Effector memory CD8-positive, alpha-beta T cell (primary cell): ENCODE results near the gene DYRK3.

ENCODE experiments used
- ATAC-seq: fragments of 150-1000 bp; cut with Tn5 transposase; replicated peaks from 2 replicates; pipeline ENCODE4 v1.10.0; 2021; ENCODE audit warnings: mild to moderate bottlenecking, moderate library complexity
- DNase-seq, 3 experiments: peaks; one replicate each; pipeline ENCODE4 v3.0.0; 2021
- H3K27ac Mint-ChIP-seq, 2 donors: one replicate each; pipeline ENCODE4 v1.8.0; 2022; ENCODE audit warnings: mild to moderate bottlenecking in 2 of 2, mixed read lengths in 2 of 2, moderate library complexity in 2 of 2
- H3K27me3 Mint-ChIP-seq, 2 donors: one replicate each; pipeline ENCODE4 v1.8.0; 2022; ENCODE audit warnings: mixed read lengths in 2 of 2
- H3K36me3 Mint-ChIP-seq: one replicate; pipeline ENCODE4 v1.8.0; 2022; ENCODE audit warnings: mild to moderate bottlenecking, moderate library complexity, mixed read lengths; ENCODE audit not compliant: insufficient read depth
- H3K4me1 Mint-ChIP-seq, 2 donors: one replicate each; pipeline ENCODE4 v1.8.0; 2022; ENCODE audit warnings: low read depth in 2 of 2, mixed read lengths in 2 of 2
- H3K4me3 Mint-ChIP-seq, 2 donors: one replicate each; pipeline ENCODE4 v1.8.0; 2022; ENCODE audit warnings: mild to moderate bottlenecking in 2 of 2, mixed read lengths in 2 of 2, moderate library complexity in 2 of 2
- H3K9me3 Mint-ChIP-seq, 2 donors: one replicate each; pipeline ENCODE4 v1.8.0; 2022; ENCODE audit warnings: mixed read lengths in 2 of 2

DYRK3 gene

DNA sequence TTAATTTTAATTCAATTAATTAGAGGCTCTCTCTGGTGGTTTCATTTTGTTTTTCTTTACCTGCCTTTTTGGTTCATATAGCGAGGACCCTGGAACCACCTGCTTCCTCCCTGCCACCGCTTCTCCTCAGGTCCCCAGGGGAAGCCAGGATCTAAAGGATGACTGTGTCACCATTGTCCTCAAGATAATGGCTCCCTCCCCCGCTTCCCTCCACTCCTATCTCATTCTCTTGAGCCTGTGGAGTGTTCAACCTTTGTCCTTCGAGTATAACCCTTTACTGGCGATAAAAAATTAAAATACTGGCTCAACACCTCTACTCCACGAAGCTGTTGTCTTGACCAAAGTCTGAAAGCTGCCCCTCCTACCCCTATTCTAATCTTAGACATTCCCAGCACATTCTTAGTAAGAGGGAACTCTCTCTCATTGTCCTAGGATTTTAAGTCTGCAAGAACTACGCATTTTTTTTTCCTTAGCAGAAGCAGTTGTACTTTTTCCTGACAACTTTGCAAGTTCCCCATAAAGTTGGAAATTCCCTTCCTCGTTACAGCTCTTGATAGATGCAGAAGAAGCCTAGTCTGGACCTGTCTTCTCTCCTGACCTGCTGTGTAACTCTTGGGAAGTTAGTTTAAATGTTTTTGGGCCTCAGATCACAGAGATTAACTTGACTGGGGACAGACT lies 36.8 kb downstream of the DYRK3 start:
- Mint-ChIP-seq H3K4me1 (peaks cover 9 to 13% of the 10 kb centered on the region in 2 donors), H3K9me3 (no peaks in the 10 kb centered on the region), H3K27me3 (no peaks in the 10 kb centered on the region), H3K4me3 (no peak overlapping the region), H3K36me3 (no peaks in the 10 kb centered on the region), H3K27ac (no peak overlapping the region)
- DNase-seq (no peak), ATAC-seq (no peak)

DNA sequence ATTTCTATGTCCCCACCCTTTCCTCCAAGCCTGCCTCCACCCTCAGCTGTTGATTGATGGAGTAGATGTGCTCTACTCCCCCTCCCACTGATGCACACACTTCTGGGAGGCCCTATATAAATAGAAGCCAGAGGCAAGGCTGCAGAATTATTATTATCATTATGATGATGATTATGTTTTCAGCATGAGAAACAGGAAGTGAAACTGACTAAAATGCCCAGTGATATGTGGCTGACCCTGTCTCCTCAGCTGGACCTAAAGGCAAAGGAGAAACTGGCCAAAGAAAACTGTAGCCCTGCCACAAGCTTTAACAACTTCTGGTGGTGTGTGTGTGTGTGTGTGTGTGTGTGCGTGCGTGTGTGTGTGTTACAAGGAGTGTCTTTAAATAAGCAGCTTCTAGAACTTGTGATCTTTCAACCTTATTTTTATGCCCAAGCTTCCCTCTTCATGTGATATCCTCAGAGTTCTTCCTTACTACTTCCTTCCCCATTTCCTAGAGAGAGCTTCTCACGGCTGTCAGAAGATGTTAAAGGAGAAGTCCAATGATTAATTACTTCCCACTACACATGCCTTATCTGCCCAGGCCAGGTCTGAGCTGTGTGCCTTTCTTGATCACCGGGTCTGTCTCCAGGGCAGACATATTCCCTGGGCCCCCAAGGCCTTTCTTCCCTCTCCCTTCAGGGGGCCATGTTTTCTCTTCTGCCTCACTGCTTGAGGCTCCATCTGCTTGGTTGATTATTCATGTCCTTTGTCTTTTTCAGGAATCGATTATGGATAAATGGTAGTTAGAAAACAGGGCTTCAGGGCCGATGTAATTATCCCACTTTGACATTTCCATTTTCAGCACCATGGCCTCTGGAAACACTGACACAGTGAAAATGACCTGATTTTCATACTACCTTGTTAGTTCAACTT lies 37.8 kb downstream of the DYRK3 start:
- DNase-seq, result no peak
- Mint-ChIP-seq H3K27ac (no peak overlapping the region), H3K27me3 (no peaks in the 10 kb centered on the region), H3K4me1 (peaks cover 4 to 6% of the 10 kb centered on the region in 2 donors), H3K9me3 (no peaks in the 10 kb centered on the region), H3K4me3 (no peak overlapping the region), H3K36me3 (no peaks in the 10 kb centered on the region)
- ATAC-seq, result no peak

DNA sequence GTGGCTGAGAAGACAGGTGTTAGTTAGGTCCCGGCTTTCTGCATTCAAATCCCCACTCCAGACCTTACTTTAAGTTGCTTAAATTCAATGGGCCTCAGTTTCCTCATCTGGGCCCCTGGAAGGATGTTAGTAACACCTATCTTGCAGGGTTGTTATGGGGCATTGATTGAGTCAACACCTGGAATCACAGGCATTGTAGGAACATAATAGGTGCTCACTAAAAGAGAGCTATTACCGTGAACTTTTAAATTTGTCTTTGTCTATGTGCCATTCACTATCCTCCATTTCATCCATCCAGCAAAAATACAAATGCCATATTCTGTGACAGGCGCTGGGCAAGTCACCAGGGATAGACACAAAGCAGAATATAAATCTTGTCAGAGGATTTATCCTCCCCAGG lies 38.9 kb downstream of the DYRK3 start:
- Mint-ChIP-seq H3K4me3 (no peak overlapping the region), H3K27me3 (peaks cover 0 to 6% of the 10 kb centered on the region in 2 donors), H3K9me3 (no peaks in the 10 kb centered on the region), H3K4me1 (no peaks in the 10 kb centered on the region), H3K36me3 (peaks cover 3% of the 10 kb centered on the region), H3K27ac (no peak overlapping the region)
- ATAC-seq (no peak), DNase-seq (no peak)

DNA sequence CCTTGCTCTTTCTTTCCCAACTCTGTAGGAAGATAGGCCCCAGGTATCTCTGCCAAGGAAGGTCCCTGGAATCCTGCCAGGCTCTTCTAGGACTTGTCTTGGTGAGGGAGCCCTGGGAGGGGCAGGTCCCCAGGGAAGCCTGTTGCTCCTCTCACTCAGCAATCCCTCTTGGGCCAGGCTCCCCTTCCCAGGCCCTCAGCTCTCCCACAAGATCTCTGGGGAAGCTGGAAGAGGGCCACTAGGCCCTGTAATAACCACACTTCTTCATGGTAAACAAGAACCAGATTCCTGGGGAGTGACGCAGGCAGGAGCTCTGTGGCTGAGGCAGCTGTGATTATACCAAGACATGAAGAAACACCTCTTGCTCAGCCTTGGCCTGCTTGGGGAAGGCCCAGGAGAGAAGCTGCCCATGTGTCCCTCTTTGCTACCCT lies 39.4 kb downstream of the DYRK3 start:
- ATAC-seq (no peak), DNase-seq (no peak)
- H3K36me3 Mint-ChIP-seq, result peaks cover 3% of the 10 kb centered on the region
- peaks cover 3 to 6% of the 10 kb centered on the region in 2 donors for H3K27me3 Mint-ChIP-seq
- no peak overlapping the region for H3K27ac Mint-ChIP-seq
- H3K4me3 Mint-ChIP-seq, result no peak overlapping the region
- peaks cover 0 to 1% of the 10 kb centered on the region in 2 donors for H3K4me1 Mint-ChIP-seq
- no peaks in the 10 kb centered on the region for H3K9me3 Mint-ChIP-seq

- peaks cover 3% of the 10 kb centered on the region for H3K36me3 Mint-ChIP-seq
- H3K4me3 Mint-ChIP-seq, result no peak overlapping the region
- H3K9me3 Mint-ChIP-seq, result no peaks in the 10 kb centered on the region
- ATAC-seq (no peak), DNase-seq (no peak)
- no peak overlapping the region for H3K27ac Mint-ChIP-seq
- peaks cover 0 to 2% of the 10 kb centered on the region in 2 donors for H3K4me1 Mint-ChIP-seq
- peaks cover 6 to 9% of the 10 kb centered on the region in 2 donors for H3K27me3 Mint-ChIP-seq
These were observed 41.2 kb downstream of the DYRK3 start for GRCh38 chr1:206676499-206676898.

DNA sequence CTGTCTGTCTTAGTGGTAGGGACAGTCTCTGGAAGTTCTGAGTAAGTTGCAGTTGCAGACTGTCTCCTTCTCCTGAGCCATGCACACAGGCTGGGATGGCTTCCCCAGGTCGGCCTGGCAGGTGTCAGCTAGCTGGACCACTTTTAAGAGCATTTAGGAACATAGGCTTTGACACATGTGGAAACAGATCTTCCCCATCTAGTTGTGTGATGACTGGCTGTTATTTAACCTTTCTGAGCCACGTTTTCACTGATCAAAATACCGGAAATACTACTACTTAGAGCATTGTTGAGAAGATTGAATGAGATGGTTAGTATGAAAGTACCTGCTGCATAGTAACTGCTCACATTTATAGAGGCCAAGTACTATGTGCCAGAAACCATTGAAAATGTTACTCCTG lies 43.2 kb downstream of the DYRK3 start:
- H3K27ac Mint-ChIP-seq, result no peak overlapping the region
- ATAC-seq (no peak), DNase-seq (no peak)
- no peak overlapping the region for H3K4me3 Mint-ChIP-seq
- H3K4me1 Mint-ChIP-seq, result peaks cover 0 to 2% of the 10 kb centered on the region in 2 donors
- peaks cover 3% of the 10 kb centered on the region for H3K36me3 Mint-ChIP-seq
- peaks cover 6 to 9% of the 10 kb centered on the region in 2 donors for H3K27me3 Mint-ChIP-seq
- no peaks in the 10 kb centered on the region for H3K9me3 Mint-ChIP-seq

GRCh38 chr1:206679738-206680211 lies 44.4 kb downstream of the DYRK3 start:
- DNase-seq (no peak), ATAC-seq (peak; percentile 49)
- Mint-ChIP-seq H3K9me3 (no peaks in the 10 kb centered on the region), H3K27ac (no peak overlapping the region), H3K36me3 (peaks cover 10% of the 10 kb centered on the region), H3K4me1 (peaks cover 0 to 5% of the 10 kb centered on the region in 2 donors), H3K27me3 (peaks cover 6 to 9% of the 10 kb centered on the region in 2 donors), H3K4me3 (no peak overlapping the region)

GRCh38 chr1:206680279-206680678 lies 44.9 kb downstream of the DYRK3 start:
- peaks cover 6 to 9% of the 10 kb centered on the region in 2 donors for H3K27me3 Mint-ChIP-seq
- peaks cover 0 to 5% of the 10 kb centered on the region in 2 donors for H3K4me1 Mint-ChIP-seq
- no peak overlapping the region for H3K4me3 Mint-ChIP-seq
- DNase-seq (no peak), ATAC-seq (no peak)
- no peak overlapping the region for H3K27ac Mint-ChIP-seq
- H3K36me3 Mint-ChIP-seq, result peaks cover 13% of the 10 kb centered on the region
- H3K9me3 Mint-ChIP-seq, result no peaks in the 10 kb centered on the region

- H3K27me3 Mint-ChIP-seq, result peaks cover 6 to 9% of the 10 kb centered on the region in 2 donors
- H3K9me3 Mint-ChIP-seq, result no peaks in the 10 kb centered on the region
- DNase-seq, result no peak
- H3K4me3 Mint-ChIP-seq, result no peak overlapping the region
- peaks cover 3 to 8% of the 10 kb centered on the region in 2 donors for H3K4me1 Mint-ChIP-seq
- H3K36me3 Mint-ChIP-seq, result peaks cover 23% of the 10 kb centered on the region
- no peak for ATAC-seq
- H3K27ac Mint-ChIP-seq, result no peak overlapping the region
These were observed 46.0 kb downstream of the DYRK3 start for GRCh38 chr1:206681359-206681758.

- H3K4me1 Mint-ChIP-seq, result peaks cover 11 to 15% of the 10 kb centered on the region in 2 donors
These were observed 46.8 kb downstream of the DYRK3 start for GRCh38 chr1:206682111-206682510.

GRCh38 chr1:206683313-206683712 lies 48.0 kb downstream of the DYRK3 start:
- DNase-seq, result no peak
- peaks cover 5 to 9% of the 10 kb centered on the region in 2 donors for H3K27me3 Mint-ChIP-seq
- H3K36me3 Mint-ChIP-seq, result peaks cover 33% of the 10 kb centered on the region
- H3K9me3 Mint-ChIP-seq, result no peaks in the 10 kb centered on the region
- ATAC-seq, result no peak
- peaks cover 23 to 27% of the 10 kb centered on the region in 2 donors for H3K4me1 Mint-ChIP-seq
- H3K27ac Mint-ChIP-seq, result no peak overlapping the region
- H3K4me3 Mint-ChIP-seq, result no peak overlapping the region

More at GRCh38 chr1:206682111-206682510, 46.8 kb downstream of the DYRK3 start:
- Mint-ChIP-seq H3K9me3 (no peaks in the 10 kb centered on the region), H3K4me3 (no peak overlapping the region), H3K36me3 (peaks cover 30% of the 10 kb centered on the region), H3K27ac (no peak overlapping the region), H3K27me3 (peaks cover 6 to 9% of the 10 kb centered on the region in 2 donors)
- no peak for DNase-seq
- no peak for ATAC-seq

- H3K36me3 Mint-ChIP-seq, result peaks cover 35% of the 10 kb centered on the region
- H3K9me3 Mint-ChIP-seq, result no peaks in the 10 kb centered on the region
- H3K4me1 Mint-ChIP-seq, result peaks cover 27 to 30% of the 10 kb centered on the region in 2 donors
- no peak for DNase-seq
- no peak for ATAC-seq
- peaks cover 0 to 9% of the 10 kb centered on the region in 2 donors for H3K27me3 Mint-ChIP-seq
- peak overlapping the region; percentile 70 to 76 for H3K4me3 Mint-ChIP-seq
- H3K27ac Mint-ChIP-seq, result peak overlapping the region; percentile 97 to 98
These were observed 48.7 kb downstream of the DYRK3 start for GRCh38 chr1:206684003-206684402.

- H3K9me3 Mint-ChIP-seq, result no peaks in the 10 kb centered on the region
- peaks cover 33 to 35% of the 10 kb centered on the region in 2 donors for H3K4me1 Mint-ChIP-seq
- ATAC-seq (peak; percentile 74), DNase-seq (peak; percentile 60 to 66 (median 65))
- H3K4me3 Mint-ChIP-seq, result peak within 1 kb of the TSS; percentile 96 to 98
- peak within 1 kb of the TSS; percentile 97 to 98 for H3K27ac Mint-ChIP-seq
- H3K36me3 Mint-ChIP-seq, result peaks cover 40% of the 10 kb centered on the region
- peaks cover 0 to 6% of the 10 kb centered on the region in 2 donors for H3K27me3 Mint-ChIP-seq
These were observed 49.4 kb downstream of the DYRK3 start, which contains the start of gene MAPKAPK2 for GRCh38 chr1:206684478-206685333. MAPKAPK2 (plus strand) TSS chr1:206684905; CDS start chr1:206685230, 325 bp downstream.
